IMR-90 (cell line): ENCODE measurements around the gene COL17A1. TPM values are rescaled to one million over a fixed set of nuclear protein-coding genes. Genes with fewer than 3 reads are reported as not detected.

Source experiments
- ATAC-seq: fragments of 200-7000 bp; cut with Tn5 transposase; 2 replicates; pipeline ENCODE4 v1.9.1; 2020; ENCODE audit warnings: low read depth, mild to moderate bottlenecking, moderate library complexity
- BruUV-seq: library from RNA; stranded (reverse); fragments of 400-500 nt; replicated peaks from 2 replicates; lab custom pipeline; 2021; lab: Mats Ljungman, UMichigan
- CTCF ChIA-PET: fragments of 300-600 bp; formaldehyde crosslinking; extraction: SDS; loops from one replicate; lab custom pipeline; 2021; ENCODE audit warnings: antibody characterized with exemption; lab: Yijun Ruan, JAX
- POLR2A ChIA-PET: fragments of 300-600 bp; sonication (Branson Sonifier 250); formaldehyde crosslinking; loops from one replicate; lab custom pipeline; 2022; ENCODE audit warnings: antibody characterized with exemption; ENCODE audit not compliant: unreplicated experiment; lab: Charles Lee
- DNase-seq: peaks from one replicate; pipeline ENCODE4 v3.0.0; 2013
- H2AFZ ChIP-seq: replicated peaks from 2 replicates; pipeline ENCODE3; 2013; ENCODE audit warnings: low read length, mild to moderate bottlenecking; ENCODE audit not compliant: poor library complexity
- H2AK5ac ChIP-seq: 2 replicates; pipeline ENCODE4 v1.6.1; 2013; ENCODE audit warnings: low read depth, low read length, inconsistent platforms
- H2AK9ac ChIP-seq: replicated peaks from 2 replicates; pipeline ENCODE3; 2013; ENCODE audit warnings: mild to moderate bottlenecking, low read depth, low read length, moderate library complexity; ENCODE audit not compliant: poor library complexity
- H2BK120ac ChIP-seq: 2 replicates; pipeline ENCODE4 v1.6.1; 2013; ENCODE audit warnings: low read depth, low read length, inconsistent platforms
- H2BK15ac ChIP-seq: 3 replicates; pipeline ENCODE4 v1.6.1; 2013; ENCODE audit warnings: low read depth, low read length, inconsistent platforms
- H2BK20ac ChIP-seq: 2 replicates; pipeline ENCODE4 v1.6.1; 2013; ENCODE audit warnings: low read depth, mild to moderate bottlenecking, inconsistent platforms, low read length, moderate library complexity
- H2BK5ac ChIP-seq: 2 replicates; pipeline ENCODE4 v1.6.1; 2013; ENCODE audit warnings: mild to moderate bottlenecking, low read depth, low read length, inconsistent platforms; ENCODE audit not compliant: poor library complexity, severe bottlenecking
- H3K14ac ChIP-seq: replicated peaks from 2 replicates; pipeline ENCODE4 v1.6.1; 2013; ENCODE audit warnings: low read depth, low read length, inconsistent platforms
- H3K18ac ChIP-seq: 2 replicates; pipeline ENCODE4 v1.6.1; 2013; ENCODE audit warnings: low read depth, low read length, control low read depth
- H3K23ac ChIP-seq: 2 replicates; pipeline ENCODE4 v1.6.1; 2013; ENCODE audit warnings: low read depth, low read length, inconsistent platforms
- H3K27ac ChIP-seq: 2 replicates; pipeline ENCODE4 v1.5.1; 2013; ENCODE audit warnings: mild to moderate bottlenecking, control low read depth, low read length; ENCODE audit not compliant: insufficient read depth
- H3K27me3 ChIP-seq: 2 replicates; pipeline ENCODE4 v1.6.1; 2013; ENCODE audit warnings: low read length; ENCODE audit not compliant: control insufficient read depth, insufficient read depth
- H3K36me3 ChIP-seq: 2 replicates; pipeline ENCODE4 v1.6.1; 2013; ENCODE audit warnings: low read length, mixed read lengths; ENCODE audit not compliant: control insufficient read depth, insufficient read depth
- H3K4ac ChIP-seq: 2 replicates; pipeline ENCODE4 v1.6.1; 2013; ENCODE audit warnings: low read depth, low read length, inconsistent platforms
- H3K4me1 ChIP-seq: 2 replicates; pipeline ENCODE4 v1.6.1; 2013; ENCODE audit warnings: low read length, mixed read lengths; ENCODE audit not compliant: control insufficient read depth, insufficient read depth
- H3K4me2 ChIP-seq: 2 replicates; pipeline ENCODE4 v1.6.1; 2013; ENCODE audit warnings: low read depth, mild to moderate bottlenecking, control low read depth, low read length, moderate library complexity
- H3K4me3 ChIP-seq: 2 replicates; pipeline ENCODE4 v1.5.1; 2013; ENCODE audit warnings: low read depth, mild to moderate bottlenecking, control low read depth, low read length, moderate library complexity; ENCODE audit not compliant: insufficient read depth
- H3K56ac ChIP-seq: 2 replicates; pipeline ENCODE4 v1.6.1; 2013; ENCODE audit warnings: low read length, inconsistent platforms; ENCODE audit not compliant: insufficient read depth; ENCODE audit errors: extremely low read depth
- H3K79me1 ChIP-seq, 2 experiments: 2 replicates each; pipeline ENCODE4 v1.6.1; 2013; ENCODE audit warnings: low read length in 2 of 2, inconsistent platforms in 1 of 2, low read depth in 1 of 2
- H3K9ac ChIP-seq: 2 replicates; pipeline ENCODE4 v1.6.1; 2013; ENCODE audit warnings: low read depth, low read length, control low read depth
- H3K9me1 ChIP-seq: 2 replicates; pipeline ENCODE4 v1.6.1; 2013; ENCODE audit warnings: low read length, inconsistent platforms; ENCODE audit not compliant: insufficient read depth
- H3K9me3 ChIP-seq: 2 replicates; pipeline ENCODE4 v1.6.1; 2013; ENCODE audit warnings: low read length; ENCODE audit not compliant: control insufficient read depth, insufficient read depth
- H4K20me1 ChIP-seq: 2 replicates; pipeline ENCODE4 v1.6.1; 2013; ENCODE audit warnings: low read length, inconsistent platforms; ENCODE audit not compliant: insufficient read depth
- H4K5ac ChIP-seq: 2 replicates; pipeline ENCODE4 v1.6.1; 2013; ENCODE audit warnings: mild to moderate bottlenecking, low read depth, low read length, control low read depth
- H4K8ac ChIP-seq, 2 experiments: 2 replicates each; pipeline ENCODE4 v1.6.1; 2013; ENCODE audit warnings: low read depth in 2 of 2, low read length in 2 of 2, control low read depth in 1 of 2, inconsistent platforms in 1 of 2
- H4K91ac ChIP-seq: 2 replicates; pipeline ENCODE4 v1.6.1; 2013; ENCODE audit warnings: low read depth, low read length, inconsistent platforms; ENCODE audit not compliant: insufficient read depth
- CEBPB ChIP-seq: IDR thresholded peaks from 2 replicates; pipeline ENCODE4 v1.6.1; 2012; ENCODE audit warnings: low read depth, low read length, improper control_type of control experiment
- CHD1 ChIP-seq: IDR thresholded peaks from 2 replicates; pipeline ENCODE4 v1.6.1; 2012; ENCODE audit warnings: low read depth, low read length, improper control_type of control experiment
- FOS ChIP-seq: fragments of 150-350 bp; IDR thresholded peaks from 2 replicates; pipeline ENCODE4 v1.6.1; 2016; ENCODE audit warnings: low read depth, low read length
- MAFK ChIP-seq: IDR thresholded peaks from 2 replicates; pipeline ENCODE4 v1.6.1; 2012; ENCODE audit warnings: low read depth, low read length, improper control_type of control experiment
- MAZ ChIP-seq: IDR thresholded peaks from 2 replicates; pipeline ENCODE4 v1.6.1; 2012; ENCODE audit warnings: low read depth, mild to moderate bottlenecking, low read length, improper control_type of control experiment, moderate library complexity, borderline replicate concordance
- MXI1 ChIP-seq: IDR thresholded peaks from 2 replicates; pipeline ENCODE4 v1.6.1; 2012; ENCODE audit warnings: low read depth, mild to moderate bottlenecking, low read length, moderate library complexity, borderline replicate concordance
- NFE2L2 ChIP-seq: fragments of 150-350 bp; IDR thresholded peaks from 2 replicates; pipeline ENCODE4 v1.6.1; 2016; ENCODE audit warnings: low read depth, mild to moderate bottlenecking, low read length
- POLR2A ChIP-seq: IDR thresholded peaks from 2 replicates; pipeline ENCODE4 v1.6.1; 2012; ENCODE audit warnings: mild to moderate bottlenecking, low read depth, low read length
- RAD21 ChIP-seq: IDR thresholded peaks from 2 replicates; pipeline ENCODE4 v1.6.1; 2012; ENCODE audit warnings: low read length, improper control_type of control experiment
- RCOR1 ChIP-seq: IDR thresholded peaks from 2 replicates; pipeline ENCODE4 v1.6.1; 2012; ENCODE audit warnings: mild to moderate bottlenecking, low read length, improper control_type of control experiment; ENCODE audit not compliant: insufficient replicate concordance
- RFX5 ChIP-seq: IDR thresholded peaks from 2 replicates; pipeline ENCODE4 v1.8.0; 2012; ENCODE audit warnings: low read depth, mild to moderate bottlenecking, low read length, moderate library complexity
- SMC3 ChIP-seq: fragments of 150-350 bp; IDR thresholded peaks from 2 replicates; pipeline ENCODE4 v1.6.1; 2016; ENCODE audit warnings: low read depth, mild to moderate bottlenecking, antibody characterized with exemption, low read length, moderate library complexity
- WGBS, 2 experiments: methylation state at CpG; one replicate each; pipeline versions ENCODE4 v1.1.5 to v1.1.7; 2013; ENCODE audit warnings: missing lambda C conversion rate in 2 of 2; ENCODE audit not compliant: insufficient read length in 1 of 2; ENCODE audit errors: extremely low coverage in 2 of 2; 5-methylcytosine and 5-hydroxymethylcytosine counted together
- dilution Hi-C: fragments of 300-500 bp; cut with HindIII; formaldehyde crosslinking; loops from one replicate; pipeline ENCODE4 v1.14.3; 2018; ENCODE audit warnings: low sequenced_read_pairs; ENCODE audit not compliant: unreplicated experiment
- in situ Hi-C: fragments of 300-500 bp; cut with MboI; formaldehyde crosslinking; loops from 3 replicates; pipeline ENCODE4 v1.14.3; 2019; ENCODE audit warnings: low sequenced_read_pairs, inconsistent platforms, mixed read lengths
- intact Hi-C: fragments of 100-400 bp; cut with micrococcal nuclease; formaldehyde crosslinking; loops from 2 replicates; pipeline ENCODE4 v1.10.0; 2022
- polyA plus RNA-seq, 3 experiments: library from polyadenylated mRNA; depleted of rRNA; stranded (reverse); fragments of >200 nt; gene quantifications; 2 replicates each; pipeline ENCODE4 v1.2.3, GENCODE V29; 2012; ENCODE audit warnings: low replicate concordance in 1 of 3
- total RNA-seq: library from RNA; depleted of rRNA; stranded (reverse); fragments of >200 nt; gene quantifications from 2 replicates; pipeline ENCODE4 v1.2.3, GENCODE V29; 2012
- TF ChIP-seq, protein P1 (sequence below): fragments of 150-350 bp; IDR thresholded peaks from 2 replicates; pipeline ENCODE4 v1.6.1; 2016; ENCODE audit warnings: low read depth, mild to moderate bottlenecking, low read length, moderate library complexity, borderline replicate concordance
- TF ChIP-seq, protein P2 (sequence below): fragments of 150-350 bp; IDR thresholded peaks from 2 replicates; pipeline ENCODE4 v1.6.1; 2017; ENCODE audit warnings: mild to moderate bottlenecking, antibody characterized with exemption, low read length, low read depth

The COL17A1 gene
- total and polyA plus RNA-seq, 2 of the 4 experiments (the other 2 are of a cell fraction): 0.14 to 0.18 TPM

DNA sequence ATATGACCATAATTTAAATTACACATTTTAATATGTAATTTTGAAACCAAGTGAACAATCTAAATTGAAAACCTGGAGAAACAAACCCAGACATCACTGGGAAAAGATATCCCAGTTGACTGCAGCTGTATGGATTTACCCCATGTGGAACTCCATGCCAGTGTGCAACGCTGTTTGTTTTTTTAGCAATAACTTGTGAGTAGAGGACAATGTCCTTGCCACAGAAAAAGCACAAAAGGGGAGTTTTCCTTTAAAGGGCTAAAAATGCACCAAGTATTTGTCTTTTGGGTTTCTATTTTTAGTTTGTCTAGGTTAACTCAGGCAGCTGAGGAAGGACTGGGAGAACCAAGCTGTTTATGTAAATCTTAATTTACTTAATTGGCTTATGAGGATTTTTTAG, 15.1 kb upstream of the COL17A1 start:
- Histone ChIP-seq H3K56ac (no peak overlapping the region), H4K20me1 (no peaks in the 10 kb centered on the region), H3K36me3 (no peaks in the 10 kb centered on the region), H3K4me3 (no peak overlapping the region), H4K91ac (no peak overlapping the region), H2BK5ac (no peak overlapping the region), H3K23ac (no peak overlapping the region), H3K4ac (peak overlapping the region; percentile 22; the same call in 1 of the 2 replicates), H3K9ac (no peak overlapping the region), H2BK20ac (peak overlapping the region; percentile 55; the same call in 1 of the 2 replicates), H3K4me1 (peaks cover 2% of the 10 kb centered on the region; the same call in 1 of the 2 replicates), H3K9me3 (no peaks in the 10 kb centered on the region), H3K4me2 (no peak overlapping the region), H4K8ac (peak overlapping the region in 1 of 2 experiments; percentile 57; a peak in 1 of 4 replicates), H2AFZ (no peak overlapping the region), H2BK120ac (peak overlapping the region; percentile 27; the same call in 1 of the 2 replicates), H3K27me3 (no peaks in the 10 kb centered on the region), H2AK9ac (no peak overlapping the region), H2AK5ac (no peak overlapping the region), H3K14ac (no peak overlapping the region), H3K79me1 (no peaks in the 10 kb centered on the region), H3K18ac (peak overlapping the region; percentile 16; the same call in 1 of the 2 replicates), H4K5ac (no peak overlapping the region), H2BK15ac (no peak overlapping the region; the same call in 2 of the 3 replicates), H3K9me1 (peaks cover 3% of the 10 kb centered on the region; the same call in 1 of the 2 replicates), H3K27ac (no peak overlapping the region)
- TF ChIP-seq NFE2L2 (no peak), MXI1 (no peak), MAZ (no peak), CEBPB (no peak), SMC3 (no peak), POLR2A (no peak), FOS (no peak), MAFK (no peak), RAD21 (no peak), RCOR1 (no peak), CHD1 (no peak), RFX5 (no peak)
- TF ChIP-seq, protein P1, sequence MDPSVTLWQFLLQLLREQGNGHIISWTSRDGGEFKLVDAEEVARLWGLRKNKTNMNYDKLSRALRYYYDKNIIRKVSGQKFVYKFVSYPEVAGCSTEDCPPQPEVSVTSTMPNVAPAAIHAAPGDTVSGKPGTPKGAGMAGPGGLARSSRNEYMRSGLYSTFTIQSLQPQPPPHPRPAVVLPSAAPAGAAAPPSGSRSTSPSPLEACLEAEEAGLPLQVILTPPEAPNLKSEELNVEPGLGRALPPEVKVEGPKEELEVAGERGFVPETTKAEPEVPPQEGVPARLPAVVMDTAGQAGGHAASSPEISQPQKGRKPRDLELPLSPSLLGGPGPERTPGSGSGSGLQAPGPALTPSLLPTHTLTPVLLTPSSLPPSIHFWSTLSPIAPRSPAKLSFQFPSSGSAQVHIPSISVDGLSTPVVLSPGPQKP: no peak
- TF ChIP-seq, protein P2, sequence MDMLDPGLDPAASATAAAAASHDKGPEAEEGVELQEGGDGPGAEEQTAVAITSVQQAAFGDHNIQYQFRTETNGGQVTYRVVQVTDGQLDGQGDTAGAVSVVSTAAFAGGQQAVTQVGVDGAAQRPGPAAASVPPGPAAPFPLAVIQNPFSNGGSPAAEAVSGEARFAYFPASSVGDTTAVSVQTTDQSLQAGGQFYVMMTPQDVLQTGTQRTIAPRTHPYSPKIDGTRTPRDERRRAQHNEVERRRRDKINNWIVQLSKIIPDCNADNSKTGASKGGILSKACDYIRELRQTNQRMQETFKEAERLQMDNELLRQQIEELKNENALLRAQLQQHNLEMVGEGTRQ: no peak
- intact Hi-C loops: no loop called here
- no CpG with 5 or more reads among the region's 1 CpG for WGBS, 2 experiments
- dilution Hi-C loops: no loop called here
- BruUV-seq: no TSS peak
- in situ Hi-C loops: no loop called here
- CTCF ChIA-PET: no interaction called here
- no peak for ATAC-seq
- POLR2A ChIA-PET: interaction anchor here (0.6 kb wide), 2 partner anchors 10 to 198 kb away, joined by 3 read pairs; no protein-coding TSS in a partner anchor
- no peak for DNase-seq
